Measurements from ENCODE around the gene AKAP8L.
"Not testable (repeated sequence)": the region's sequence is repeated elsewhere in the genome, so short reads cannot be mapped to it uniquely, and the experiment has no call there.

The AKAP8L gene

DNA sequence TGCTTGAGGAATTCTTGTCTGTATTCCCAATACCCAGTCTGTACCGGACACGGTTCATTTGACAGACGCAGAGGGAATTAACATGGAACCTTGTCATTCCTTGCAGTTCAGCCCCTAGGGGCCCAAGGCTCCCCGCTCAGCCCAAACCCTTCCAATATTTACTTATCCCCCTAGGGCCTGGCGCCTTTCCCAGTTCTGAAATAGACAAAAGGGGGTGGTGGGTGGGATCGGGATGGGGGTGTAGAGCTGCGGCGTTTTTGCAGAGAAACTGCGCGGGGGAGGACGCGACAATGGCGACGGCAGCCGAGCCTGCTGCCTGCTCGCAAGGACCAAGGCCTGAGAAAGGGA, 583 bp downstream of the AKAP8L start:
- peaks cover 7% of the 10 kb centered on the region for H3K4me1 ChIP-seq (ENCODE audit: control insufficient read depth, insufficient read depth, low read length)
- peaks cover 8% of the 10 kb centered on the region for H3K36me3 ChIP-seq (ENCODE audit: control insufficient read depth, insufficient read depth, low read length)

DNA sequence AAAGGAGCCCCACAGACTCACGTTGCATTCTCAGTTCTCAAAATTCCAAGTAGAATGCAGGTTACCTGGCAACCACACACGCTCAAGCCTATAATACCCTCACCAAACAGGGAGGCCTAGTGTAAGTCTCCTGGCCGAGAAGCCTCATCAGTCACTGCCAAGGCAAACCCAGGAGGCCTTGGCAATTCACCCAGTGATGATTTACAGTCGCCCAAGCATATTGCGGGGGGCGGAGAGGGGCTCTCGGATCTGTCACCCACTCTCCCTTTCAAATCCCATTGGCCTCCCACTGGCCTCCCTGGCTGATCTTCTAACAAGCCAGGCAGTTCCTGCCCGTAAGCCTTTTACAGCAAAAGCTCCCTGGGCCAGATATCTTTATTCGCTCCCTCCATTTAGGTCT, 1.1 kb downstream of the AKAP8L start:
- H3K9me3 ChIP-seq (ENCODE audit: control insufficient read depth, insufficient read depth, low read length): no peaks in the 10 kb centered on the region
- H3K4me3 ChIP-seq (ENCODE audit: low read depth, low read length): peak overlapping the region; percentile 98
- H3K27me3 ChIP-seq (ENCODE audit: control insufficient read depth, insufficient read depth, low read length): no peaks in the 10 kb centered on the region
- peak overlapping the region; percentile 91 for H3K9ac ChIP-seq (ENCODE audit: low read depth, low read length)
- H3K36me3 ChIP-seq (ENCODE audit: control insufficient read depth, insufficient read depth, low read length): peaks cover 3% of the 10 kb centered on the region
- peaks cover 8% of the 10 kb centered on the region for H3K4me1 ChIP-seq (ENCODE audit: control insufficient read depth, insufficient read depth, low read length)

More for the DNA sequence above, 583 bp downstream of the AKAP8L start:
- no peaks in the 10 kb centered on the region for H3K27me3 ChIP-seq (ENCODE audit: control insufficient read depth, insufficient read depth, low read length)
- H3K9me3 ChIP-seq (ENCODE audit: control insufficient read depth, insufficient read depth, low read length): no peaks in the 10 kb centered on the region
- peak overlapping the region; percentile 98 for H3K4me3 ChIP-seq (ENCODE audit: low read depth, low read length)
- peak overlapping the region; percentile 91 for H3K9ac ChIP-seq (ENCODE audit: low read depth, low read length)

DNA sequence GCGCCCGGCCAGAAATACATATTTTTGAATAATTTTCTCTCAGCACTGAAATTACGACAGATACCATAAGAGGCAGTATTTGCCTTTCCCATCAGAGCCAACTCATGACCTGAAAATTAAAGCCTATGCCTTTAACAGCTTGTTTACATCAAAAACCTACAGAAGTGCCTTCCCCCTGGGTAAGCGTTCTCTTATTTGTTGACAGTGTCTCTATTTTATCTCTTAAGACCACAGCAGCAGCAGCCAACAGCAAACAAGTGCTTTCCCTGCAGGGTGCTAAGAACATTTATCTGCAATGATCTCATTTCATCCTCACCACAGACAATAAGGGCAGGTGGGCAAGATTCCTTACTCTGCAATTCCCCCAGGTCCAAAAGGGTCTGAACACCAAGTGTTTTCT, 6.0 kb downstream of the AKAP8L start:
- Histone ChIP-seq H3K4me1 (ENCODE audit: control insufficient read depth, insufficient read depth, low read length) (peaks cover 5% of the 10 kb centered on the region), H3K4me3 (ENCODE audit: low read depth, low read length) (no peak overlapping the region), H3K27me3 (ENCODE audit: control insufficient read depth, insufficient read depth, low read length) (no peaks in the 10 kb centered on the region), H3K9ac (ENCODE audit: low read depth, low read length) (no peak overlapping the region), H3K36me3 (ENCODE audit: control insufficient read depth, insufficient read depth, low read length) (no peaks in the 10 kb centered on the region), H3K9me3 (ENCODE audit: control insufficient read depth, insufficient read depth, low read length) (no peaks in the 10 kb centered on the region)

DNA sequence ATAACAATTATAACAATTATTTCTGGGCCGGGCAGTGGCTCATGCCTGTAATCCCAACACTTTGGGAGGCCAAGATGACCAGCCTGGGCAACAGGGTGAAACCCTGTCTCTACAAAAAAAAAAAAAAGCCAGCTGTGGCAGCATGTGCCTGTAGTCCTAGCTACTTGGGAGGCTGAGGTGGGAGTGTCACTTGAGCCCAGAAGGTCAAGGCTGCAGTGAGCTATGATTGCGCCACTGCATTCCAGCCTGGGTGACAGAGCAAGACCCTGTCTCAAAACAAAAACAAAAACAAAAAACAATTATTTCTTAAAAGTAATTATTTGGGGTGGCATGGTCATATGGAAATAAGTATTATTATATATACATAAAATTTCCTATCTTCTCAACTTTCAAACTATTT, 7.4 kb downstream of the AKAP8L start:
- not testable (repeated sequence) for H3K27me3 ChIP-seq (ENCODE audit: control insufficient read depth, insufficient read depth, low read length); H3K4me1 ChIP-seq (ENCODE audit: control insufficient read depth, insufficient read depth, low read length); H3K9me3 ChIP-seq (ENCODE audit: control insufficient read depth, insufficient read depth, low read length); H3K4me3 ChIP-seq (ENCODE audit: low read depth, low read length); H3K9ac ChIP-seq (ENCODE audit: low read depth, low read length); H3K36me3 ChIP-seq (ENCODE audit: control insufficient read depth, insufficient read depth, low read length)

DNA sequence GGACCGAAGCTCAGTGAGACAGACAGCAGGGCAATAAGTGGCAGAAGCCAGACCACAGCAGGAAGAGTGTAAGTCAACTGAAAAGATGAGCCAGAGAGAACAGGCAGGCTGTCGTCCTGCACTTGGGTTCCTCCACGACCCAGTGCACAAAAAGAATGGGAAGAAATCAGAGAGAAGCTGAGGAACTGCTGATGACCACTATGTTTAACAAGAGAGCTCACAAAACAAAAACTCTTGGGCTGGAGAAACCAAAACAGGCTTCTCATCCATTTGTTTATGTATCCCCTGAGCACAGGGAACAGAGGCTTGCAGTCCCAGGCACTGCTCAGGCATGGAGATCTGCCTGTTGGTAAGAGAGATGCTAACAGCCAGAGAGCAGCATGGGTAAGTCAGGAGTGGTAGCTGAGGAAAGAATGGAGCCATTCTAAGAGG, 14.0 kb downstream of the AKAP8L start:
- Histone ChIP-seq H3K4me3 (ENCODE audit: low read depth, low read length) (no peak overlapping the region), H3K4me1 (ENCODE audit: control insufficient read depth, insufficient read depth, low read length) (no peaks in the 10 kb centered on the region), H3K9me3 (ENCODE audit: control insufficient read depth, insufficient read depth, low read length) (no peaks in the 10 kb centered on the region), H3K36me3 (ENCODE audit: control insufficient read depth, insufficient read depth, low read length) (peaks cover 40% of the 10 kb centered on the region), H3K27me3 (ENCODE audit: control insufficient read depth, insufficient read depth, low read length) (no peaks in the 10 kb centered on the region), H3K9ac (ENCODE audit: low read depth, low read length) (no peak overlapping the region)

DNA sequence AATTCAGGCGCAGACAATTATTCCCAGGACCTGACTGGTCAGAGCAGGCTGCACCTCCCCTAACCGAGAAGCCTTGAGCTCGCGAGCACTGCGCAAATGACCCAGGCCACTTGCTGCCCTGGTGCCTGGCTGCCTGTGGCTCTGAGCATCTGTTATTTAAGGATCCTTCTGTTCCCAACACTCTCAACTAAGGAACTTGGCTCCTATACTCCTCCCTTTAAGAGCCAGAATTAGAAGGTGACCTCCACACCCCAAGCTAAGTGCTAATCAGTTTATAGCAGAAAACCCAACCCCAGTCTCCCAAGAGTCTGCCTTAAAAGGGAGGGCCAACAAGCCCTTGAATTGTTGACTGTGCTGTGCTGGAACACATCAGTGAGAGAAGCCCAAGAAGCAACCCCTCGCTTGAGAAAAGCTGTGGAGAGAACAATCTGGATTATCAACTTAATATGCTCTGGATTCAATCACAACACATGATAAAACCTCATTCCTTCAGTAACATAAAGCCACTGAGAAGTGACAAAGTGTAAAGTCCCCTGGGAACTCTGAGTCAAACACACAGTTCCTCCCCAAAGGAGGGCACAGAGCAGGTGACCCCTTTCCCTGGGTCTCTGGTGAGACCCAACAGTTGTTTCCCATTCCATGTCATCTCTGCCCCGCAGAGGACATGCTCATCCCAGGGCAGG, 14.6 kb downstream of the AKAP8L start:
- peaks cover 45% of the 10 kb centered on the region for H3K36me3 ChIP-seq (ENCODE audit: control insufficient read depth, insufficient read depth, low read length)
- H3K9ac ChIP-seq (ENCODE audit: low read depth, low read length): no peak overlapping the region
- H3K4me3 ChIP-seq (ENCODE audit: low read depth, low read length): no peak overlapping the region
- H3K9me3 ChIP-seq (ENCODE audit: control insufficient read depth, insufficient read depth, low read length): no peaks in the 10 kb centered on the region
- H3K27me3 ChIP-seq (ENCODE audit: control insufficient read depth, insufficient read depth, low read length): no peaks in the 10 kb centered on the region
- H3K4me1 ChIP-seq (ENCODE audit: control insufficient read depth, insufficient read depth, low read length): no peaks in the 10 kb centered on the region

DNA sequence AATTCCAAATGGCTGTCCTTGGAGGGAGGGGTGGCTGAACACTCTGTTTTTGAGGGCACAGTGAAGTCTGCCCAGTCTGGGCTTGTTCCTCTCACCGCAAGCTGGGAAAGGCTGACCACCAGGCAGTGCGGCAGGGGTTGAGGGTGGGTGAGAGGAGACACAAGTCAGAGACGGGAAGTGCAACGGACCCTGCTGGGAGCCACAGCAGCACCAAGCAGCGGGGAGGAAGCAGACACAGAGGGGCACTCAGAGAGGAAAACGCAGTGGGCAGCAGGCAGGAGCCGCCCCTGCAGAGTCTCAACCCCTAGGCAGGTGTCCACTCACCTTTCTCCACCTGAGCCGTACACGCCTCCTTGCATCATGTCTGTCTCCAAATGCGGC, 15.6 kb downstream of the AKAP8L start:
- Histone ChIP-seq H3K36me3 (ENCODE audit: control insufficient read depth, insufficient read depth, low read length) (peaks cover 56% of the 10 kb centered on the region), H3K4me3 (ENCODE audit: low read depth, low read length) (no peak overlapping the region), H3K27me3 (ENCODE audit: control insufficient read depth, insufficient read depth, low read length) (no peaks in the 10 kb centered on the region), H3K9me3 (ENCODE audit: control insufficient read depth, insufficient read depth, low read length) (no peaks in the 10 kb centered on the region), H3K4me1 (ENCODE audit: control insufficient read depth, insufficient read depth, low read length) (no peaks in the 10 kb centered on the region), H3K9ac (ENCODE audit: low read depth, low read length) (no peak overlapping the region)

DNA sequence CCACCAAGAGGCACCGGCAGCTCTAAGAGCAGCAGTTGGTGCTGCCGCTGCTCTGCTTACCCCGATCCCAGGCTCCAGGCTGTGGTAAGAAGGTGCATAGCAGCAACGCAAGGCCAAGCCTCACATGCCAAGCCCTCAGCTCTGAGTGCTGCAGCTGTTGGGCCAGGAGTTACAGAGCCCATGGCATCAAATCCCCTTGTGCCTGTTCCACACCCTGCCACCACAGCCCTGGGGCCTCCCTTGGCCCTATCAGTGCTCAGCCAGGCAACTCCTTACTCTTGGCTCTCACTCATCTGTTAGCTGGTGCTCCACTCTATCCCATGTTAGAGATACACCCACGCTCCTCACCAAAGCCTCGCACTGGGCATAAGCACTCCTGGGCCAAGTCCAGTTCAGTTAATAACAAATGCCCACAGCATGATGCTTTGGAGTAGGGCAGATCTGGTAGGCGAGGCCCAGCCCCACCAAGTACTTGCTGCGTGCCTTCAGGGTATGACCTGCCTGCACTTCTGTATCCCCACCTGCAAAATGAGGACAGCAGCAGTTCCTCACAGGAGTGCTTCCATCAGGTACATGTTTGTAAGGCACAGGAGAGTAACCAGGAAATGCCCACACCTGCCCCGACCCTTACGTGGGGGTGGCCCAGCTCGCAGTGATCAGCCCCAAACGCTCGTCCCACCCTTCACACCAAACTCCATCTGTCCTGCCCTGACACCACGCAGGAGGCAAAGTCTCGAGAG, 16.2 kb downstream of the AKAP8L start:
- no peaks in the 10 kb centered on the region for H3K9me3 ChIP-seq (ENCODE audit: control insufficient read depth, insufficient read depth, low read length)
- peaks cover 62% of the 10 kb centered on the region for H3K36me3 ChIP-seq (ENCODE audit: control insufficient read depth, insufficient read depth, low read length)
- no peaks in the 10 kb centered on the region for H3K4me1 ChIP-seq (ENCODE audit: control insufficient read depth, insufficient read depth, low read length)
- H3K27me3 ChIP-seq (ENCODE audit: control insufficient read depth, insufficient read depth, low read length): no peaks in the 10 kb centered on the region
- no peak overlapping the region for H3K4me3 ChIP-seq (ENCODE audit: low read depth, low read length)
- H3K9ac ChIP-seq (ENCODE audit: low read depth, low read length): no peak overlapping the region

DNA sequence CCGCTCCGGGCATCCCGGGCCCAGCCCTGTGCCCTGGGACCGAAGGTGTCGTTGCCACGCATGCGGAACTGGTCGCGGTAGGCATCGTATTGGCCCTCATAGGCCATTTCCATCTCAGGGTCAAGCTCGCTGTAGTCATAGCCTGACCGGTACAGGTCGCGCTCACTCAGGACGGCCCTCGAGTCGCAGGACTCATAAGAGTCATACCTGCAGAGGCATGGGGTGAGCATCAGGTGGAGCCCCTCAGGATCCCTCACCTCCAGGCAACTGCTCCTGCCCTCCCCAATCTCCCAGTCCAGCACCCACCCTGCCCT, 17.4 kb downstream of the AKAP8L start:
- H3K27me3 ChIP-seq (ENCODE audit: control insufficient read depth, insufficient read depth, low read length): no peaks in the 10 kb centered on the region
- H3K9ac ChIP-seq (ENCODE audit: low read depth, low read length): no peak overlapping the region
- no peak overlapping the region for H3K4me3 ChIP-seq (ENCODE audit: low read depth, low read length)
- H3K36me3 ChIP-seq (ENCODE audit: control insufficient read depth, insufficient read depth, low read length): peaks cover 72% of the 10 kb centered on the region
- H3K9me3 ChIP-seq (ENCODE audit: control insufficient read depth, insufficient read depth, low read length): no peaks in the 10 kb centered on the region
- no peaks in the 10 kb centered on the region for H3K4me1 ChIP-seq (ENCODE audit: control insufficient read depth, insufficient read depth, low read length)

DNA sequence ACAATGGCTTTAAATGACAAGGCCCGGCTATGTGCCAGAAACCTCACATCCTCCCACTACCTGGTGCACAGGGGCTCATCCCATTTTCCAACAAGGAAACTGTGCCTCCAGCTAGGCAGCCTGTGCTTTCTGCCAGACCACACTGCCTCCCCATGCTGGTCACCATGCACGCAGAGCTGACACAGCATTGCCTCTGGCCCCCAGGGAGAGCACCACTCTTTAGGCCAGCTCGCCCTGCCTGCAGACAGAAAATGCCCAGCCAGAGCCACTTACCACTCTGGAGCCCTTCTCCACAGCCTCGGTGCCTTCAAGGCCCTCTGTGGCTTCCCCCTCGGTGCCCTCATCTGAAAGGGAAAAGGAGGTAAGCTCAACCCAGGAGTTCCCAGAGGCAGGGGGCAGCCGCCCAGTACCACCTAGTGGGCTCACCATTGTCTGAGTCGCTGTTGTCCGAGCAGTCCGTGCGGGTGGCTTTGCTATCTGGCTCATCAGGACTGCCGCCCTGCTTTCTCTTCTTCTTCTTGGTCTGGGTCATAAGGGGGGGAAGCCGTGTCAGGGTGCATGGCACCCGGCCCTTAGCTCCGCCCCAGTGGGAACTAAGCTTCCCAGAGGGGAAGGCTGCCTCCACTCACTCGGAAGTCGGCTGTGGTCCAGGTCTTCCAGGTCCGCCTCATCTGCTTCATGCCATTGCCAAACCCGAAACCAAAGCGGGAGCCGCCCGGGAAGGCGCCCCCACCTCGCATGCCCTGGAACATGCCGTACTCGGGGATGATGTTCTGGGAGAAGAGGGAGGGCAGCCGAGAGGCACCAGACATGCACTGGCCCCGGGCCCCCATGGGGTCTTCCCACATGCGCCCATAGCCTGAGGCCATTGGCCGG, 18.0 kb downstream of the AKAP8L start:
- H3K4me1 ChIP-seq (ENCODE audit: control insufficient read depth, insufficient read depth, low read length): no peaks in the 10 kb centered on the region
- no peak overlapping the region for H3K9ac ChIP-seq (ENCODE audit: low read depth, low read length)
- H3K9me3 ChIP-seq (ENCODE audit: control insufficient read depth, insufficient read depth, low read length): no peaks in the 10 kb centered on the region
- H3K27me3 ChIP-seq (ENCODE audit: control insufficient read depth, insufficient read depth, low read length): no peaks in the 10 kb centered on the region
- H3K4me3 ChIP-seq (ENCODE audit: low read depth, low read length): no peak overlapping the region
- peaks cover 77% of the 10 kb centered on the region for H3K36me3 ChIP-seq (ENCODE audit: control insufficient read depth, insufficient read depth, low read length)

DNA sequence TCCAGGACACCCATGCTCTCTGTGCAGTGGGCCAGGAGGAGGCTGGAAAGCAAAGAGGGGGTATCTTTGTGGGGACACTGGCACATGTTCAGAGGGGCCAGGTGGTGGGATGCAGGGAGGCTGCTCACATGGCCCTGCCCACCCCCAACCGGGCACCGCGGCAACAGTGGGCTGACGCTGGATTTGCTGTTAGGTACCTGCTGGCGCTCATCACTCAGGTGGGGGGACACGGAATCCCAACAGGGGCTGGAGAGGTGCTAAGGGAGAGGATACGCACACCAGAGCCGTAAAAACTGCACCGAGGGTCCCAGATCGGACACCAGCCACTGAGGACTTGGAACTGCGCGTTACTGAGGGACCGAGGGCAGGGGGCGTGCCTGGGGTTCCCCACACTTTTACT, 19.2 kb downstream of the AKAP8L start:
- Histone ChIP-seq H3K9me3 (ENCODE audit: control insufficient read depth, insufficient read depth, low read length) (no peaks in the 10 kb centered on the region), H3K27me3 (ENCODE audit: control insufficient read depth, insufficient read depth, low read length) (no peaks in the 10 kb centered on the region), H3K36me3 (ENCODE audit: control insufficient read depth, insufficient read depth, low read length) (peaks cover 77% of the 10 kb centered on the region), H3K9ac (ENCODE audit: low read depth, low read length) (no peak overlapping the region), H3K4me3 (ENCODE audit: low read depth, low read length) (no peak overlapping the region), H3K4me1 (ENCODE audit: control insufficient read depth, insufficient read depth, low read length) (no peaks in the 10 kb centered on the region)

DNA sequence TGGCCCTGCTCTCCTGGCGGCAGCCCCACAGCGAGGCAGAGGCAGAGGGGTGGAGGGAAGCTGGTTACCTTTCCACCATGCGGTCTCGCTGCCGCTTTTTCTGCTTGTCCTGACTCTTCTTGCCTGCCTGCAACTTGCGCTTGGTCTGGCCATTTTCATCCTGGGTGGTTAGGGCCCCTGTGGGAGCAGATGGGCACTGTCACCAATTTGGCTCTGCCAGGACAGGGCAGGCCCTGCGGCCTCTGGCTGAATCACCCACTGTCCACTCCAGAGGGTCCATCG, 19.6 kb downstream of the AKAP8L start:
- no peak overlapping the region for H3K9ac ChIP-seq (ENCODE audit: low read depth, low read length)

More for the DNA sequence above, 19.6 kb downstream of the AKAP8L start:
- Histone ChIP-seq H3K4me3 (ENCODE audit: low read depth, low read length) (no peak overlapping the region), H3K4me1 (ENCODE audit: control insufficient read depth, insufficient read depth, low read length) (no peaks in the 10 kb centered on the region), H3K9me3 (ENCODE audit: control insufficient read depth, insufficient read depth, low read length) (no peaks in the 10 kb centered on the region), H3K27me3 (ENCODE audit: control insufficient read depth, insufficient read depth, low read length) (no peaks in the 10 kb centered on the region), H3K36me3 (ENCODE audit: control insufficient read depth, insufficient read depth, low read length) (peaks cover 77% of the 10 kb centered on the region)

Data from iPS-15b (cell line).